K562 (cell line): ENCODE data around the gene INCA1. TPM values are rescaled to one million over a fixed set of nuclear protein-coding genes. Genes with fewer than 3 reads are reported as not detected.

Experiments used
- BRD4 ChIP-seq: fragments of 200-600 bp; sonication (generic); IDR thresholded peaks from 2 replicates; pipeline ENCODE4 v1.6.1; 2017; ENCODE audit warnings: inconsistent platforms
- ERF ChIP-seq: fragments of 450-650 bp; formaldehyde crosslinking; IDR thresholded peaks from 2 replicates; pipeline ENCODE4 v1.4.0; 2020; ENCODE audit warnings: mild to moderate bottlenecking, mixed read lengths
- HDAC3 ChIP-seq: fragments of 450-650 bp; IDR thresholded peaks from 2 replicates; pipeline ENCODE4 v1.6.1; 2018; ENCODE audit warnings: borderline replicate concordance, mild to moderate bottlenecking, moderate library complexity; ENCODE audit not compliant: partially characterized antibody
- KDM1A ChIP-seq, 2 experiments: fragments of 450-650 bp; IDR thresholded peaks; 2 replicates each; pipeline ENCODE4 v1.6.1; 2016; ENCODE audit warnings: mild to moderate bottlenecking in 2 of 2
- MTA3 ChIP-seq: fragments of 450-650 bp; formaldehyde crosslinking; IDR thresholded peaks from 2 replicates; pipeline ENCODE4 v1.6.1; 2017; ENCODE audit warnings: mild to moderate bottlenecking, borderline replicate concordance
- POU5F1 ChIP-seq: fragments of 150-350 bp; IDR thresholded peaks from 2 replicates; pipeline ENCODE4 v1.6.1; 2014; ENCODE audit warnings: borderline replicate concordance, low read length, low read depth, mild to moderate bottlenecking; ENCODE audit not compliant: partially characterized antibody
- RHOXF2B ChIP-seq: fragments of 250-450 bp; sonication (Bioruptor Pico); conservative IDR thresholded peaks from 2 replicates; pipeline ENCODE4 v1.5.1; 2021
- polyA plus RNA-seq, 8 experiments: library from polyadenylated mRNA; depleted of rRNA in 4 of 8; stranded (reverse) in 5 of 8; unstranded in 3 of 8; fragments of >200 nt; fragmentation: Nextera tagmentation in 2 of 8; fragmentation: Illumina TruSeq in 1 of 8; extraction: Ambion mirVana in 2 of 8; extraction: Trizol in 1 of 8; gene quantifications; 2 replicates each; pipeline versions ENCODE4 v1.2.1 to v1.2.3, GENCODE V29; 2011 to 2014; ENCODE audit warnings: inconsistent platforms in 1 of 8, missing spikeins in 1 of 8
- total RNA-seq, 7 experiments: library from RNA; depleted of rRNA in 6 of 7; stranded (reverse); fragments of >200 nt in 6 of 7; fragmentation: Illumina TruSeq in 2 of 7; extraction: Trizol in 2 of 7; gene quantifications; 2 replicates each; pipeline versions ENCODE4 v1.2.1 to v1.2.3, GENCODE V29; 2011 to 2021; ENCODE audit warnings: low replicate concordance in 1 of 7
- TF ChIP-seq, protein P1 (sequence below): sonication (generic); formaldehyde crosslinking; IDR thresholded peaks from 2 replicates; pipeline ENCODE4 v1.9.0; 2022; ENCODE audit warnings: mild to moderate bottlenecking, missing genetic modification reagents
- TF ChIP-seq, protein P2 (sequence below), 2 experiments: fragments of 450-650 bp in 1 of 2; sonication (generic) in 1 of 2; formaldehyde crosslinking in 1 of 2; IDR thresholded peaks; 2 replicates each; pipeline versions ENCODE4 v1.7.1 to v1.9.0; 2016 to 2022; ENCODE audit warnings: inconsistent platforms in 1 of 2, mild to moderate bottlenecking in 1 of 2, missing genetic modification reagents in 1 of 2

The INCA1 gene
- total and polyA plus RNA-seq, 9 of the 15 experiments (the other 6 are each of a cell fraction or from before 2014, with no cell fraction given), result 0.08 to 0.50 (median 0.13) TPM; not detected in 4

DNA sequence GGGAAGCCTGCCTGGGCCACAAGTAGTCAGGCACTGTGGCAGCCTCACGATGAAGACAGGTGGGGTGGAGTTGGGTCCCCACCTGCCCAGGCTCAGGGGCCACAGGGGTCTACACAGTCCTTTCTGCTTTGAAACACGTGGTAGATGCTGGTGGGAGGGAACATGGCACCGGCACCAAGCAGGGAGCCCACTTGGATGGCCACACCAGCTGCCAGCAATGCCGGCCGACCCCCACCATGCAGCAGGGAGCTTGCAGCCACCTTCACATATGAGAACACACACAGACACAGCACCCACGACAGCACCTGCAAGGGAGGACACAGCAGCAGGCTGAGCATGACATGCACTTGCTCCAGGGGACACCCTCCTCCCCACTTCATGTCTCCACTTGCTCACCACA lies 35.5 kb upstream of the INCA1 start (continued):
- TF ChIP-seq, protein P1, sequence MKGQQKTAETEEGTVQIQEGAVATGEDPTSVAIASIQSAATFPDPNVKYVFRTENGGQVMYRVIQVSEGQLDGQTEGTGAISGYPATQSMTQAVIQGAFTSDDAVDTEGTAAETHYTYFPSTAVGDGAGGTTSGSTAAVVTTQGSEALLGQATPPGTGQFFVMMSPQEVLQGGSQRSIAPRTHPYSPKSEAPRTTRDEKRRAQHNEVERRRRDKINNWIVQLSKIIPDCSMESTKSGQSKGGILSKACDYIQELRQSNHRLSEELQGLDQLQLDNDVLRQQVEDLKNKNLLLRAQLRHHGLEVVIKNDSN (CRISPR knock-in tag), result no peak
- TF ChIP-seq POU5F1, result no peak
- no peak for TF ChIP-seq ERF
- TF ChIP-seq MTA3, result no peak
- TF ChIP-seq, protein P2, sequence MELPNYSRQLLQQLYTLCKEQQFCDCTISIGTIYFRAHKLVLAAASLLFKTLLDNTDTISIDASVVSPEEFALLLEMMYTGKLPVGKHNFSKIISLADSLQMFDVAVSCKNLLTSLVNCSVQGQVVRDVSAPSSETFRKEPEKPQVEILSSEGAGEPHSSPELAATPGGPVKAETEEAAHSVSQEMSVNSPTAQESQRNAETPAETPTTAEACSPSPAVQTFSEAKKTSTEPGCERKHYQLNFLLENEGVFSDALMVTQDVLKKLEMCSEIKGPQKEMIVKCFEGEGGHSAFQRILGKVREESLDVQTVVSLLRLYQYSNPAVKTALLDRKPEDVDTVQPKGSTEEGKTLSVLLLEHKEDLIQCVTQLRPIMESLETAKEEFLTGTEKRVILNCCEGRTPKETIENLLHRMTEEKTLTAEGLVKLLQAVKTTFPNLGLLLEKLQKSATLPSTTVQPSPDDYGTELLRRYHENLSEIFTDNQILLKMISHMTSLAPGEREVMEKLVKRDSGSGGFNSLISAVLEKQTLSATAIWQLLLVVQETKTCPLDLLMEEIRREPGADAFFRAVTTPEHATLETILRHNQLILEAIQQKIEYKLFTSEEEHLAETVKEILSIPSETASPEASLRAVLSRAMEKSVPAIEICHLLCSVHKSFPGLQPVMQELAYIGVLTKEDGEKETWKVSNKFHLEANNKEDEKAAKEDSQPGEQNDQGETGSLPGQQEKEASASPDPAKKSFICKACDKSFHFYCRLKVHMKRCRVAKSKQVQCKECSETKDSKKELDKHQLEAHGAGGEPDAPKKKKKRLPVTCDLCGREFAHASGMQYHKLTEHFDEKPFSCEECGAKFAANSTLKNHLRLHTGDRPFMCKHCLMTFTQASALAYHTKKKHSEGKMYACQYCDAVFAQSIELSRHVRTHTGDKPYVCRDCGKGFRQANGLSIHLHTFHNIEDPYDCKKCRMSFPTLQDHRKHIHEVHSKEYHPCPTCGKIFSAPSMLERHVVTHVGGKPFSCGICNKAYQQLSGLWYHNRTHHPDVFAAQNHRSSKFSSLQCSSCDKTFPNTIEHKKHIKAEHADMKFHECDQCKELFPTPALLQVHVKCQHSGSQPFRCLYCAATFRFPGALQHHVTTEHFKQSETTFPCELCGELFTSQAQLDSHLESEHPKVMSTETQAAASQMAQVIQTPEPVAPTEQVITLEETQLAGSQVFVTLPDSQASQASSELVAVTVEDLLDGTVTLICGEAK (IDR thresholded peaks at IDR 0.05), result no peak
- TF ChIP-seq, protein P2 (CRISPR knock-in tag; IDR thresholded peaks at IDR 0.05), result no peak
- no peak for TF ChIP-seq HDAC3
- TF ChIP-seq BRD4, result no peak
- TF ChIP-seq RHOXF2B (CRISPR knock-in tag), result no peak
- TF ChIP-seq KDM1A (IDR thresholded peaks at IDR 0.05), result no peak
